WI38 (cell line): ENCODE measurements around the gene FSTL4.

Experiments used
- H3K4me3 ChIP-seq: 2 replicates; pipeline ENCODE4 v1.5.1; 2011; ENCODE audit warnings: low read depth, mild to moderate bottlenecking, control low read depth, low read length
- TF ChIP-seq, protein P1 (sequence below): IDR thresholded peaks from 2 replicates; pipeline ENCODE4 v1.5.1; 2012; ENCODE audit warnings: low read depth, mild to moderate bottlenecking, control low read depth, low read length

Gene FSTL4

DNA sequence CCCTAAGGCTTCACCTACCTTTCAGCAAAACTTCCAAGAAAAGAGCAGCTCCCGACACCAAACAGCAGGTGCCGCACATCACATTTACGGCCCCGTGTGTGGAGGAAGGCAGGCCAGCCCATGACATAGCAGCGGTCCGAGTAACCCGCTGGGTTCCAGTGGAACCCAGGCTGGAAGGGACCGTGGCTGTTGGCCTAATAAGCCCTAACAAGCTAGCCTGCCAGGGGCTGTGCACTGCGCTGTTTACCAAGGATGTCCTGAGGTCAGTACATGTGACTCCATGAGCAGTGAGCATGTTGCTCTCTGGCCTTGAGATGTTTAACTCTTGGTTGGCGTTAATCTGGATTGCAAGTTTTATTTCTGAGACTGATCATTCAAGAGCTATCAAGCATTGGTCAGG lies 131.5 kb downstream of the FSTL4 start:
- TF ChIP-seq, protein P1, sequence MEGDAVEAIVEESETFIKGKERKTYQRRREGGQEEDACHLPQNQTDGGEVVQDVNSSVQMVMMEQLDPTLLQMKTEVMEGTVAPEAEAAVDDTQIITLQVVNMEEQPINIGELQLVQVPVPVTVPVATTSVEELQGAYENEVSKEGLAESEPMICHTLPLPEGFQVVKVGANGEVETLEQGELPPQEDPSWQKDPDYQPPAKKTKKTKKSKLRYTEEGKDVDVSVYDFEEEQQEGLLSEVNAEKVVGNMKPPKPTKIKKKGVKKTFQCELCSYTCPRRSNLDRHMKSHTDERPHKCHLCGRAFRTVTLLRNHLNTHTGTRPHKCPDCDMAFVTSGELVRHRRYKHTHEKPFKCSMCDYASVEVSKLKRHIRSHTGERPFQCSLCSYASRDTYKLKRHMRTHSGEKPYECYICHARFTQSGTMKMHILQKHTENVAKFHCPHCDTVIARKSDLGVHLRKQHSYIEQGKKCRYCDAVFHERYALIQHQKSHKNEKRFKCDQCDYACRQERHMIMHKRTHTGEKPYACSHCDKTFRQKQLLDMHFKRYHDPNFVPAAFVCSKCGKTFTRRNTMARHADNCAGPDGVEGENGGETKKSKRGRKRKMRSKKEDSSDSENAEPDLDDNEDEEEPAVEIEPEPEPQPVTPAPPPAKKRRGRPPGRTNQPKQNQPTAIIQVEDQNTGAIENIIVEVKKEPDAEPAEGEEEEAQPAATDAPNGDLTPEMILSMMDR = no peak
- H3K4me3 ChIP-seq = no peak overlapping the region

DNA sequence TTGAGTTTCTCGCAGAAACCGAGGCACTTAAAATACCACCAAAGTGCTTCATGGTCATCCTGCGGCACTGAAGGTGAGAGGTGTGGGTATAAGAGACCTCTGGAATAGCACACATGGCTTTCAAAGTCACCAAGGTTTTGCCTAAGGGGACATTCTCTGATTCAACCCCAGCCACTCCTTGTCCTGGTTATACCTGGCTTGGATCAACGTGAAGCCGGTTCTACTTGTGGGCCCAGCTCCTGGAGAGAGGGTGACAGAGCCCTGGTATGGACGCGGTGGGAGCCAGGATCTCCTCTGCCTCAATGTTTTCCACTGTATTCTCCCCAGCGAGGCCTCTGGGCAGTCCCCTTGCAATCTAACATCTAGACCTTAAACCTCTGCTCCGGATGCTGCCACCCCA lies 132.0 kb downstream of the FSTL4 start:
- no peak overlapping the region for H3K4me3 ChIP-seq
- TF ChIP-seq, protein P1 = no peak

DNA sequence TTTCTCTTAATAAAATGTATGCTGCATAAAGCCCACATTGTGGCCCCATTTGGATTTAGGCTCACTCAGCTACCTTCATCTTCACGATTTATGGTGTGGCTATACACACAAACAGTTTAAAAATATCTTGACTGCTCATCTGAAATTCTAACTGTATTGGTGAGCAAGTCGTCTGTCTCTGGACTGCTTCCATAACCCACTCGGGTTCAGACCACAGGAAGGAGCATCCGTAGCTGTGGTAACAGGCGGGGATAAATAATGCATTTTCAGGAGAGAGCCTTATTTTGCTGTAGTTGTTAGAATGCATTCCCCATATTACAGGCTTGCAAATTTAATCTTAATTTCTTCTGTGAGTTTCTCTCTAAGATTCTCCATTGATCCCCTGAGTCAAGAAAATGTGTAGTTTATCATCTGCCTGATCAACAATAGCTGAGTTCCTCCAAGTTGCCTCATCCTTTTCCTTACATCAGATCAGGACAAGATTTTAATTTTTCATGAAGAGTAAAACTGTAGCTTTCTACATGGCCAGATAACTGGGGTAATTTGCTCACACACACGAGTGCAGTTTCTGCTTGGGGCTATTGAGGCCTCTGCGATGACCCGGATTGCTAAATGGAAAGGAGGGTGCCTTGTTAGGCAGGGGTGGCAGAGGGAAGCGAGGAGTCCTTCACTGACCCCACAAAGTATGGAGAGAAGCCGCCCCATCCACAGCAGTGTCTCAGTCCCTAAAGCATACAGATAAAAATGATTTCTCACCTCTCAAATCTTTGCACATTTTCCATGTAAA lies 133.9 kb downstream of the FSTL4 start:
- TF ChIP-seq, protein P1 = no peak
- no peak overlapping the region for H3K4me3 ChIP-seq

DNA sequence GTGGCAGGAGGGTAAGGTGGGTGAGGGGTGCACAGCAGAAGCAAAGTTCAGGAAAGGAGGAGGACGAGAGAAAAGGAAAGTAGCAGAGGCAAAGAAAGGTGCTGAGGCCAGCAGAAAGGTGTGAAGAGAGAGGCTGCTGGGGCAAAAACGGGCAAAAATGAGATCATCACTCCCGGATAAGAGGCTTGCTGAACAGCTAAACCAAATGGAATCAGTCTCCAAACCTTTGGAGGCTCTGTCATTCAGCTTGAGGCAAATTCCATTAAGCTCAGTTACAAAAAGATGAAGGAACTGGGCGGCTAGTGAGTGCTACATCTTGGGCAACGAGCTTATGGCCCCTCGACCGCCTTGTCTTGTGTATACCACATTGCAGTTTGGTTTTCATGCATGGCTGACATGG lies 136.4 kb downstream of the FSTL4 start:
- H3K4me3 ChIP-seq = no peak overlapping the region
- TF ChIP-seq, protein P1 = no peak

DNA sequence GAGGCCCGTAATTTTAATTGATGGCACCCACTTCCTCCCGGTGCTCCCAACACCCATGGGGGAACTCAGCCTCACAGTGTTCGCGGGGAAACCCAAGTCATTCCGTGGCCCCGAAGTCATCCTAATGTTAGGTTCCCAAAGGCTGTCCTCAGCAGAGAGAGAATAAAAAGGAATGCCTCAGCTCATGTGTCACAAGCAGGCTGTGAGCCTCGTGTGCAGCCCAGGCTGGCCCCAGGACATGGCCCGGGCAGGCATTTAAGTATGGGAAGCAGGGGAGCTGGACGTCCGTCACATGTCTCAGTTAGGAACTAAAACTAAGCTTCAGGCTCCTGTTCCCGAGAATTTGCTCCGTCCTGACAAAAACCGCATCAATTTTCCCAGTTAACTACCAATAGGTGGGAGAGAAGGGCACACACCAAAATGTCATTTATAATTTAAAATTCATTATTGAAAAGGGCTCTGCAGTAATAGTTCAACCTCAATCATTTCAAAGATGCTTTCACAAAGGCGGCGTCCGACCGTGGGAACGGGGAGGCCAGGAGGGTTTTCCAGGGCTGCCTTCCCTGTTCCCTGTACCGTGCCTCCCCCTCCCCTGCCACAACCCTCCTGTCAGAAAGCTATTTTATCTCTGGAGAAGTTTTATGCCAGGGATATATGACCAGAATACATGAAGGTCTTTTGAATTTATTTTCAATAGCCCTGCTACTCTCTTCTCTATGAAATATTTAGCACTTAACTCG lies 137.3 kb downstream of the FSTL4 start:
- no peak overlapping the region for H3K4me3 ChIP-seq
- TF ChIP-seq, protein P1 = no peak

DNA sequence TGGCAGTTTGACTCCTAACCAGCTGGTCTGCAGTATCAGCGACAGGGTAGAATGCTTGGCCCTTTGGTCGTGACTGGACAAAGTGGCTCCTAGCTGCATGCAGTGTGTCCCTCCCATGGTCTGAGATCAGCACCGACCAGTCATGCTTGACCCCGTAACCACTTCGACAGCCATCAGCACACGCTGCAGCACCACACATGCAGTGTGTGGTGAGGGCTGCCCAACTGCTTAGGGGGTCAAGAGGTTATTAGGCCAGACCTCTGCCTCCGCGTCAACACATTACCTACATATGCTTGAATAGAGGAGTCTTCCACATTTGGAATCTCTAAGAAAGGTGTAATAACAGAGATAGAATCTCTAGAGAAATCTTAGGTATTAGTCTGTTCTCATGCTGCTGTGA lies 139.1 kb downstream of the FSTL4 start:
- TF ChIP-seq, protein P1 = no peak

DNA sequence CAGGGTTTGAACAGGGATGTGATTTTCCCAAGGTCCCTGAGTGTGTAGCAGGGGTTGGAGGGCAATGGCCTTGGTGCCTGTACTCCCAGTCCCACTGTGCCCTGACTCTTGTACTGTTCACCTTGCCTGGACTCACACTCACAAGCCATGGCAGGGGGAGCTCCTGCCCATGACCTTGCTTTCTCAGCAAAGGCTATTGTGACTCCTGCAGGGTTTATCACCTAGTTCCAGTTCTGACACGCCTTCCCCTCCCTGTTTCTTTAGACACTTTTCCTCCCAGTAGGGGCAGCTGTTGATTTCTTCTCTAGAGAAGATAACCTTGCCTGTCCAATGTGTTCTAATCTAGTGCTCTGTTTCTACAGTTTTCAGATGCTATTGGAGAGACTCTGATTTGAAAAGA lies 139.5 kb downstream of the FSTL4 start:
- no peak overlapping the region for H3K4me3 ChIP-seq
- TF ChIP-seq, protein P1 = no peak

More for the DNA sequence above, 139.1 kb downstream of the FSTL4 start:
- H3K4me3 ChIP-seq = no peak overlapping the region
